Body of pancreas (tissue), 4 donors: ENCODE measurements around the gene COL26A1.

Experiments
- POLR2A ChIP-seq, 3 donors: fragments of 450-650 bp; IDR thresholded peaks; one replicate each; pipeline ENCODE4 v1.6.1; 2016; ENCODE audit warnings: antibody characterized with exemption in 3 of 3, mild to moderate bottlenecking in 2 of 3
- TF ChIP-seq, protein P1 (sequence below), 7 experiments: fragments of 450-650 bp in 4 of 7; fragments of 200-600 bp in 3 of 7; sonication (generic) in 3 of 7; IDR thresholded peaks; one replicate each; pipeline ENCODE4 v1.5.1; 2016 to 2019; ENCODE audit warnings: antibody characterized with exemption in 7 of 7

GRCh38 chr7:101315336-101315735, 47.3 kb upstream of the COL26A1 start:
- TF ChIP-seq, protein P1, sequence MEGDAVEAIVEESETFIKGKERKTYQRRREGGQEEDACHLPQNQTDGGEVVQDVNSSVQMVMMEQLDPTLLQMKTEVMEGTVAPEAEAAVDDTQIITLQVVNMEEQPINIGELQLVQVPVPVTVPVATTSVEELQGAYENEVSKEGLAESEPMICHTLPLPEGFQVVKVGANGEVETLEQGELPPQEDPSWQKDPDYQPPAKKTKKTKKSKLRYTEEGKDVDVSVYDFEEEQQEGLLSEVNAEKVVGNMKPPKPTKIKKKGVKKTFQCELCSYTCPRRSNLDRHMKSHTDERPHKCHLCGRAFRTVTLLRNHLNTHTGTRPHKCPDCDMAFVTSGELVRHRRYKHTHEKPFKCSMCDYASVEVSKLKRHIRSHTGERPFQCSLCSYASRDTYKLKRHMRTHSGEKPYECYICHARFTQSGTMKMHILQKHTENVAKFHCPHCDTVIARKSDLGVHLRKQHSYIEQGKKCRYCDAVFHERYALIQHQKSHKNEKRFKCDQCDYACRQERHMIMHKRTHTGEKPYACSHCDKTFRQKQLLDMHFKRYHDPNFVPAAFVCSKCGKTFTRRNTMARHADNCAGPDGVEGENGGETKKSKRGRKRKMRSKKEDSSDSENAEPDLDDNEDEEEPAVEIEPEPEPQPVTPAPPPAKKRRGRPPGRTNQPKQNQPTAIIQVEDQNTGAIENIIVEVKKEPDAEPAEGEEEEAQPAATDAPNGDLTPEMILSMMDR (IDR thresholded peaks at IDR 0.05) = peak; percentile 40 to 59 (median 49)
- TF ChIP-seq POLR2A (IDR thresholded peaks at IDR 0.05) = no peak
